GM21786 (cell line): ENCODE results near the gene TINCR.
"Not testable (repeated sequence)": the region's sequence is repeated elsewhere in the genome, so short reads cannot be mapped to it uniquely, and the experiment has no call there.

ENCODE experiments used
- ATAC-seq: cut with Tn5 transposase; IDR thresholded peaks from one replicate; pipeline ENCODE4 v1.9.1; 2021; ENCODE audit not compliant: unreplicated experiment

Gene TINCR

DNA sequence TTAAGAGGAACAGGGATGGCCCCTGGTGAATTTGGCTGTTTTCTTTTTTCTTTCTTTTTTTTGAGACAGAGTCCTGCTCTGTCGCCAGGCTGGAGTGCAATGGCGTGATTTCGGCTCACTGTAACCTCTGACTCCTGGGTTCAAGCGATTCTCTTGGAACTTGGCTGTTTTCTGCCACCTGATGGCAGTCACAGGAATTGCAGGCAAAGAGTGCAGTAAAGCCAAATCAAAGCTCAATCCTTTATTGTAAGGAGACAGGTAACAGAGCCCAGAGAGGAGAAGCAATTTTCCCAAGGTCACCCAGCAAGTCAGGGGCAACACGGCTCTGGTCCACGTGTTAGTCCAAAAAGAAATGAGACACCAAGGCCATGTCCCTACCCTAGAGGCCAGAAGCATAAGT lies 6.2 kb downstream of the TINCR start:
- ATAC-seq = no peak

DNA sequence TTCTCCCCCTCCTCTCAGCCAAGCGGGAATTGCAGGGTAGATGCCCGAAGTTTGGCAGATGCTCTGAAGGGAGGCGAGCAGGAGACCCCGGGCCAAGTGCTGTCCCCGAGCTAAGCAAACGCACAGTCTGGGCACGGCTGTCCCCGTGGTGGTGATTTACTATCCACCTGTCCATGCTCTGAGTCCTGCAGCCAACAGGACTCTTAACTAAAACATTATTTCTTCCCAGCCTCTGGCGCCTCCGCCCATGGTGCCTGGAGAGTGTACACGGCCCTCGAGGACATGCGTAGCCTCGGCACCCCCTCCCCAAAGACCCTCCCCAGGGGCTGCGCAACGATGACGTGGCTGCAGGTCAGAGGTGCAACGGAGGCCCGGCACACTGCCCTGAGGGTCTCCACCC lies 7.6 kb downstream of the TINCR start:
- no peak for ATAC-seq

DNA sequence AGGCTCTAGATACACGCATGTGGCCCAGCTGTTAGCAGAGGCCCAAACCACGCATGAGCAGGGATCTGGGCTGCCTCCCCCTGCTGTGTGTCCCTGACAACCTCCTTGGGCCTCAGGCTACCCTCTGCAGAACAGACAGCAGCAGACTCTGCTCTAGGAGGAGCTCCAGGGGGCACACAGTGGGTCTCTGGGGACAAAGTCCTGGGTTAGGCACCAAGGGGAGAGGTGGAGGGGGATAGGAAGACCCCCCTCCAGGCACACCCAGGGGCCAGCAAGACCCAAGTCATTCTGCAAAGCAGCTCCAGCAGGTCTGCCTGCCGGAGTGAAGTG lies 8.0 kb downstream of the TINCR start:
- no peak for ATAC-seq

DNA sequence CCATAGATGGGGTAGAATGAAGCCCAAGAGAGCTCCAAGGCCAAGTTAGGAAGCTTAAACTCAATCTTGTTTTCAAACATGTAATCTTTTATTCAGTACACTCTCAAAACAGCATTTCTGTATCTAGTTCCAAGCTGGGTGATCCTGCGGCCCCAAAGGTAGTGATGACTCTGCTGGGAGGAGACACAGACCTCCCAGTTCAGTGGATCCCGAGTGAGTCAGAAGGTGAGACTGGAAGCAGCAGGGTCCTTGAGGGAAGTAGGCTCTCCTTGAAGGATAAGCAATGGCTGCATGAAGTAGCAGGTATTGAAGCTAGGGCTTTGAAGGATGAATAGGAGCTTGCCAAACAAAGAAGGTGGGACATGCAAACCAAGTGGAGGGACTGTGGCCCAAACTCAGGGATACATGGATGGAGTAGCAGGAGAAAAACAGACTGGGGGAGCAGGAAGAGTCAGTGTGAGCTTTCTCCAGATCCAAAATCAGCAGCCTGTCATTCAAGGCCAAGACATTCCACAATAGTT lies 9.6 kb downstream of the TINCR start:
- ATAC-seq = no peak

DNA sequence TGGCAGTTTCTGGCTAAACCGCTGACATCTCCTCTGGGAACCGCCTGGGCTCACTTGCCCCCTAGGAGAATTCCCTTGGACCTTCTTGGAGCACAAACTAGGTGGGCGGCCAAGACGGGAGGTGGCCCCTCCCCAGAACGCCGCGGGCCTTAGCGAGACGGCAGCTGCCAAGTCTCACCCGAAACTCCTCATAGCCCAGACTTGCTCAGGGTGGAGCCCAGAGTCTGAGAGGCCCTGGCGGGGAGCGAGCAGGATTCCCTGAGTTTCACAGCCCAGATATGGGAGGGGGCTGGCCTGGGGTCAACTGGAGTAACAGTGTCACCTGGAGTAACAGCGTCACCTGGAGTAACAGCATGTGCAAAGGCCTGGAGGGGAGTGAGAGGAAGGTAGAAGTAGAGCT lies 10.1 kb downstream of the TINCR start:
- no peak for ATAC-seq

DNA sequence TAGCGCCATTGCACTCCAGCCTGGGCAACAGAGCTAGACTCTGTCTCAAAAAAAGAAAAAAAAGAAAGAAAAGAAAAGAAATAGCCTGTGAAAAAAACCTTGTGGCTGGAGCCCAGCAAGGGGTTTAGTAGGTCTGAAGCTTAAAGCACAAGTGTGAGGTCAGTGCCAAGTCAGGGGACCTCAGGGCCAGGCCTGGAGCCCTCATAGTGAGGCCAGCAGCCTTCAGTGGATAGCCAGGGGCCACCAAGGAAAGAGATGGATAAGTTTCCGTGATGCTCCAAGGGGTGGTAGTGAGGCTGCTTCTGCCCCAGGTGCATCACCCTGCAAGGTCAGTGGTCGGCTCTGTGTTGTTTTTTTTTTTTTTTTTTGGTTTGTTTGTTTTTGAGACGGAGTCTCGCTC lies 12.9 kb downstream of the TINCR start:
- ATAC-seq = no peak

DNA sequence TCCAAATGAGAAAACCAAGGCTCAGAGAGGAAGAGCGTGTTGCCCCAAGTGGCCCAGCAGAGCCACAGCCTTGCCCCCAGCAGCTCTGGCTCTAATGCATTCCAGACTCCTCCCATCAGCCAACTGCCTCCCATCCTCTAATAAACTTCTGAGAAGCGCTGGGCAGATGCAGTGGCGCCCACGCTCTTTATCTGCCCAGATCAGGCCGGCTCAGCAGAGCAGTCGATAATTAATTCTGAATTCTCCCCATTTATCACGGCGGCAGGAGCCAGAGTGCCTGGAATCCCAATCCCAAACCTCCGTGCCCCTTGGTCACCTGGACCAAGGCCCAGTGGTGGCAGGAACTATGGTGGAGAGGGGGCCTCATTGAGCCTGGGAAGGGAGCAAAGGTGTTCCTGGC lies 13.9 kb downstream of the TINCR start:
- no peak for ATAC-seq

DNA sequence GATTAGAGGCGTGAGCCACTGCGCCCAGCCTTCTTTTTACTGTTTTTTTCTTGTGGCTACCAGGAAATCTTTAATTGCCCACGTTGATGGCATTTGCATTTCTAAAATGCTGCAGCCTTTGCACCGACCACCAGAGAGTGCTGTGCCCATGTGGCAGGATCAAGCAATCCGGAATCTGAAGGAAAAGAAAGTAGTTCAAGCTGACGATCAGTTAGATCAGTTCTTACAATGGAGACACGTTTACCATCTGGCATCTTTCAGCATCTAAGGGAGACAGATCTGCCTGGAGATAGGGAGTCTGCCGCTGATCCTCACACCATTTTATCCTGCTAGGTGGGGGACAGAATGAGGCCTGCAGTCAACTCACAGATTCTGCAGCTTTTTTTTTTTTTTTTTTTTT lies 19.9 kb downstream of the TINCR start:
- ATAC-seq = no peak

DNA sequence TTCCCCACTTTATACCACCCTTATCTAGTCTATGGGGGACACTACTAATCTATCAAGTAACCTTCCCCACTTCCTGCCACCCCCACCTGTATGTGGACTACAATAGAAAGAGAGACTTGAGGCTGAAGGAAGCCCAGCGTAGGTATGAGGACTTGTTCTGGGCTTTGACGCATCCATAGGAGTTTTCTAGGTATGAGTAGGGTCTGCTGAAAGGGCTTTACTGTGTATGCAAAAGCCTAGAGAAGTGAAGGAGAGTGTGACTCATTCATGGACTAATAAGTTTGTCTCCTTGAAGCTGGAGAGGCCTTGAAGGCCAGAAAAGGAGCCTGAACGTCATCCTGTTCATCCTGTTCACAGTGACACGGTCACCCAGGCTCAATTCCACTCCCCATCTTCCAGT lies 21.8 kb downstream of the TINCR start:
- ATAC-seq = no peak

DNA sequence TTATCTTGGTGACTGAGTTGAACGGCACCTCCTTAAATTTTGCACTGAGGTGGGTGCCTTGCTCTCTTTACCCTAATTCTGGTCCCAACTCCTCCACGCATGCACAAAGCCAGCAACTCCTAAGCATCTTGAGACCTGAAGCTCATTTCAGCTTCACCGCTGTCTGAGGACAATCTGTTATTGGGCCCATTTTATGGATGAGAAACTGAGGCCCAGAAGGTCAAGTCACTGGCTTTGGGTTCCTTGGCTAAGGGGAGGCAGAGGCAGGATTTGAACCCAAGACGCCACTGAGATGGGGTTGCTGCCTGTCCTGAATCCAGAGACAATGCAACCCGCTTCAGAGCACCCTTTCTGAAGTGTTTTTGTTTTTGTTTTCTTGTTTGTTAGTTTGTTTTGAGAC lies 22.7 kb downstream of the TINCR start:
- ATAC-seq = no peak

DNA sequence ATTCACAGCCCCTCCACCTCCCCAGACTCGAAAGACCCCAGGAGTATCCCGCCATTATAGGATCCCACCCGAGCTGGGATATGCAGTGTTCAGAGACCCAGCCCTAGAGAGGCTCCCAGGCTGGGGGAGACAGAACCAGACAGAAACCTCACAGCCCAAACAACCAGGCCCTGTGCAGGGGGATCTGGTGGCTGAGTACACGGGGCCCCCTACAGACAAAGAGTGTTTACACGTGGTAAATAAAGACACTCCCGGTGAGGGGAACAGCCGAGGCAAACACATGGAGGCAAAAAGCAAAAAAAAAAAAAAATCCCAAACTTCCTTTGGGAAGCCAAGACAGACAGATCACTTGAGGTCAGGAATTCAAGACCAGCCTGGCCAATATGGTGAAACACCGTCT lies 25.1 kb downstream of the TINCR start:
- ATAC-seq = no peak

DNA sequence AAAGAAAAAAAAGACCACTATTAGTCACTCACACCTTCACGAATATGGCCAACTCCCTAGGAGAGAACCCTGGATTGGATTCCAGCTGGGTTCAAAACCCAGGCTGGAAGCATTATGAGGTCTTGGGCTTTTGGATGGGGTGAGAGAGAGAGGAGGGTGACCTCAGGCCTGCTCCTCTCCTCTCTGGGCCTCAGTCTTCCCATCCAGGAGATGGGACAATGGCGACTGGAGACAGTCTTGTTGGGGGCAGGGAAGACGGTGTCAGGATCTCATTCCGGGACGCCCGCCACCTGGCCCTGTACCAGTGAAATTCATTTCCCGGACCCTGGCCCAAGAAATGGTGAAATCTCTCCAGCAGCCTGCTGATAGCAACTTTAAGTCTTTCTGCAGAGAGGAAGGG lies 26.3 kb downstream of the TINCR start:
- ATAC-seq = no peak

DNA sequence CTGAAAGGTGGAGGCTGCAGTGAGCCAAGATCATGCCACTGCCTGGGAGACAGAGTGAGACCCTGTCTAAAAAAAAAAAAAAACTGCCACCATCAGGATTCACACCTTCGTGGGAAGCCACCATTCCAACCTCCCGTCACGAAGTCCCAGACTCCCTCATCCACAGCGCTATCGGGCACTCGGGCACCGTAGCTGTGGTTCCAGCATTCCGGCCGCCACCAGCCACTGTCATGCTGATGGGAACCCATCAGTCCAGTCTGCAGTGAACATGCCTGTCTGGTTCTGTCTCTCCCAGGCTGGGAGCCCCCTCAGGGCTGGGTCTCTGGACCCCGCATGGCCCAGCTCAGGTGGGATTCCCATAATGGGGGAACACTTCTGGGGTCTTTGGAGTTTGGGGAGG lies 27.5 kb downstream of the TINCR start:
- ATAC-seq = no peak

DNA sequence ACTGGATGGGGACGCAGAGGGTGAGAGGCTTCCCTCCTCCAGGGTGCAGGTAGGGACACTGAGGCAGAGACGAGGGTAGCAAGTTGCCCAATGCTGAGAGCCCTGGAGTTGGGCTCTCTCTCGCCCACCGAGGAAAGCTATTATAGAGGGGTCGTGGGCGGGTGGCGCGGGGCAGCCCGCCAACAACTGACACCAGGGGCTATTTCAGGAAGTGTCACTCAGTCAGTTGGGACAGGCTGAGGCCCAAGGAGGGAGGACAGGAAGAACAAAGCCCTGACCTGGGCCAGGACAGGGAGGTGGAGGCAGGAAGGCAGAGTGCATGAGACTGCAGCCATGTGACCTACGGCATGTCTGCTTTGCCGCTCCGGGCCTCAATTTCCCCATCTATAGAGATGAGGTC lies 29.9 kb downstream of the TINCR start:
- no peak for ATAC-seq

DNA sequence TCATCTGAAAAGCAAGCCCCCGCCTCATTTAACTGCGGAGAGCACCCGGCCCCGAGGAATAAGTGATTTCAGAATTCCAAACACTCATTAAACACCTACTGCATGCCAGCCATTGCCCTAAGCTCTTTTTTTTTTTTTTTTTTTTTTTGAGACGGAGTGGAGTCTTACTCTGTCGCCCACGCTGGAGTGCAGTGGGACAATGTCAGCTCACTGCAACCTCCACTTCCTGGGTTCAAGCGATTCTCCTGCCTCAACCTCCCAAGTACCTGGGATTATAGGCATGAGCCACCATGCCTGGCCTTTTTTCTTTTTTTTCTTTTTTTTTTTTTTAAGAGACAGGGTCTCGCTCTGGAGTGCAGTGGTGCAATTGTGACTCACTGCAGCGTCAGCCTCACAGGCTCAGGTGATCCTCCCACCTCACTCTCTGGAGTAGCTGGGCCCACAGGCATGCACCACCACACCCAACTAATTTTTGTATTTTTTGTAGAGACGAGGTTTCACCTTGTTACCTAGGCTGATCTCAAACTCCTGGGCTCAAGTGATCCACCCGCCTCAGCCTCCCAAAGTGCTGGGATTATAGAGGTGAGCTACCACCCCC lies 30.7 kb downstream of the TINCR start:
- not testable (repeated sequence) for ATAC-seq

DNA sequence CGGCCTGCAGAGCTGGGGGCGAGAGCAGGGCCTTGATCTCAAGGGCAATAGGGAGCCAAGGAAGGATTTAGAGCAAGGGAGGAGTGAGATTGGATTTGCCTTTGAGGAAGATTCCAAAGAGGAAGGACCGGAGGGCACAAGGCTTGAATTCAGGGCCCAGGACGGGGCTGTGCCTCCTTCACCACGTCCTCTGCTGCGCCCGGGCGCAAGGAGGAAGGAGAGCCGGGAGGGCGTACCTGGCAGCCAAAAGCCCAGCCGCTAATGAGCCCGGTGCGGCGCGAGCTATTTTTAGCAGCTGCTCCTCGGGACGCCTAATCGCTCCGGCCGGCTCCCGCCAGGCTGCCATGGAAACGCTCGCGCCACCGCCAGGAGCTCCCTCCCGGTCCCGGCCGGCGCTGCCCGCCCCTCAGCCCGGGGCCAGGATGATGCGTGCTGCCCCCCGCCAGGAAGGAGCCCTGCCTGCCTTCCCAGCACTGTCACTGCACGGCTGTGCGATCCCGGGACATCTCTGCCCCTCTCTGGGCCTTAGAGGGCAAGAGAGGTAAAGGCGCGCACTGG lies 31.3 kb downstream of the TINCR start:
- ATAC-seq = no peak

DNA sequence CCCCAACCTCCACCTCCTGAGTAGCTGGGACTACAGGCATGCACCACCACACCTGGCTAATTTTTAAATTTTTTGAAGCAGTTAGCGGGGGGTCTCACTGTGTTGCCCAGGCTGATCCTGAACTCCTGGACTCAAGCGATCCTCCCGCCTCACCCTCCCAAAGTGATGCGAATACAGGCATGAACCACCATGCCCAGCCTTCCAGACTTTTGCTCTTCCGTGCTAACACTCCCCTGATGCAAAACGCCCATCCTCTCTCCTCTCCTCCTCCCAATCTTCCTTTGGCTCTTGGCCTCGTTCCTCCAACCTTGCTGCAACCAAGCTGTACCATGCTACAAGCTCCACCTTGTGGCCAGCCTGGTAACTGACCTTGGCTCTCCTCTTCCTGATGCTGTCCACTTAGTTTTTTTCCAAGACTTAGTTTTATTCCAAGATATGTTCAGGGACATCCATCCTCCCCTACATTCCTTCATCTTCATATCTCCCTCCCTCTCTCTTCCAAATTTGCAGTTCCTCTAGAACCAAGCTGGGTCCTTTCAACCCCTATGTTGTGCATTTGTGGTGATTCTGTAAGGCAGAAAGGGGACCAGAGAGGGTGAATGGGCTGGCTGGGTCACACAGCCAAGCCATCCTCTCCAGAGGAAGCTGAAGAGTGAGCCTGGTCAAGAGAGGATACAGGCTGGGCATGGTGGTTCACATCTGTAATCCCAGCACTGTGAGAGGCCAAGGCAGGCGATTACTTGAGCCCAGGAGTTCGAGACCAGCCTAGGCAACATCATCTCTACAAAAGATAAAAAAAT lies 32.8 kb downstream of the TINCR start:
- no peak for ATAC-seq

DNA sequence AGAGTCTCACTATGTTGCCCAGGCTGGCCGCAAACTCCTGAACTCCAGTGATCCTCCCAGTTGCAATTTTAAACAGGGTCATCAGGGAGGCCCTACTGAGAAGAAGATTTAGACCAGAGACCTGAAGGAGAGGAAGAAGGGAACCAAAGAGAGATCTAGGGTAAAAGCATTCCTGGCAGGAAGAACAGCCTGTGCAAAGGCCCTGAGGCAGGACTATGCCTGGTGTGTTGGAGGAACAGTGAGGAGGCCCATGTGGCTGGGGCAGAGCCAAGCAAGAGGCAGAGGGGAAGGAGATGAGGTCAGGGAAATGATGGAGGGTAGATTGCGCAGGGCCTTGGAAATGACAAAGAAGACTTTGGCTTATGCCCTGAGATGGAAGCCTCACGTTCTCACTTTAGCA lies 34.5 kb downstream of the TINCR start:
- no peak for ATAC-seq

DNA sequence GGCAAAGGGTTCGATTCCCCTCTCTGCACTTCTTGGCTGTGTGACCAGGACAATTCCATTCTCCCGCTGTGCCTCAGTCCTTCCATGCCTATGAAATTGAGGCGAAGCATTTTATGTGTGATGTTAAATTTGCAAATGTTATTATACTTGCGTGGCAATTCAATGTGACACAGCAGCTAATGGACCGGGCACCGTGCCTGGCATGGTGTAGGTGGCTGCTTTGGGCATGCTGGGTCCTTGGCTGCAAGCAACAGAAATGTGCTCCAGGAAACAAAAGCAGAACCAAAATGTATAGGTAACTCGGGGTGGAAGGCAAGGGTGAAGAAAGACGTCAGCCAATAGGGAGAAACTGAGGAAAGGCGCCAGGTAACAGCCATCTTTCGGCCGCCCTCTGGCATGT lies 37.1 kb downstream of the TINCR start:
- ATAC-seq = no peak

DNA sequence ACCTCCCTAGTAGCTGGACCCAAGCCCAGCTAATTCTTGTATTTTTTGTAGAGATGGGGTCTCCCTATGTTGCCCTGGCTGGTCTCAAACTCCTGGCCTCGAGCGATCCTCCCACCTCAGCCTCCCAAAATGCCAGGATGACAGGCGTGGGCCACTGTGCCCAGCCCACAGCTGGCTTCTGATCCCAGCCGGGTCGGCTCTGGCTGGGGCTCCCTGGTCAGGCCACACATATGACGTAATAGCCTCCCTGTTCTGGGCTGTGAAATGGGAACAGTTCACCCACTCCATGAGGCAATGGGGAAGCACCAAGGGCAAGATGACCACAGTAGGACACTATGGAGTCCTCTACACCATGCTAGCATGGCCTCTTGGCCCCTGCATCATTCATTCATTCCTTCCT lies 41.1 kb downstream of the TINCR start:
- no peak for ATAC-seq

DNA sequence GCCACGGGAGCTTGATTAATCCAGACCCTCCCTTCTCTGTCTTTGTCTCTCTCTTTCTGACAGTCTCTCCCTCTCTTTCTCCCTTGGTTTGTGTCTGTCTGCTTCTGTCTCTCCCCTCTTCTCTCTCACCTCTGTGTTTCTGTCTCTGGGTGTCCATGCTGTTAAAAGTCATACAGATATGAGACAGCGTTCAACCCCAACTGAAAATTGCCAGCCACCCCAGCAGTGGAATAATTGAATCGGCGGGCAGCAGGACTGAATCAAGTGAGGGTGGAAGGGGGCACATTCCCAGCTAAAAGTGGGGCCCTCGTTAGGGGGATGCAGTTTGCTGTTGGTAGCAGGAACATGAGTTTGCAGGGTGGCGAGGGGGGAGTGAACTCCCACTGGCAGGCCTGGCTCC lies 43.7 kb downstream of the TINCR start:
- ATAC-seq = no peak

DNA sequence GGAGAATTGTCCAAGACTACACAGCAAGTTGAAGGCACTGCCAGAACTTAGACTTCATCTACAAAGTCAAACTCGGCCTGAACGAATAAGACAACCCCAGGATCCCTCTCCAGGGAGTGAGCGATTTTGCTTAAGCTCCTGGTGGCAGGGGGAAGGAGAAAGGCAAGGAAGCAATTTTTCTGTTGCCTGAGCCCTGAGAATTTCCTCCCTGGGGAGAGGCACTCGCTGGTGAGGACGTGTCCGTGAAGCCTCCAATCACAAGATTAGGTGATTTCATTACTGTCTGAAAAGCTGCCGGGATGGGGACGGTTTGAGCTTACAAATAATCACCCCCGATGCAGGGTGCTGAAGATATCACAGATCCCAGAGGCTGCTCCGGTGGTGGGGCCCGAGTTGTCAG lies 45.6 kb downstream of the TINCR start:
- no peak for ATAC-seq

DNA sequence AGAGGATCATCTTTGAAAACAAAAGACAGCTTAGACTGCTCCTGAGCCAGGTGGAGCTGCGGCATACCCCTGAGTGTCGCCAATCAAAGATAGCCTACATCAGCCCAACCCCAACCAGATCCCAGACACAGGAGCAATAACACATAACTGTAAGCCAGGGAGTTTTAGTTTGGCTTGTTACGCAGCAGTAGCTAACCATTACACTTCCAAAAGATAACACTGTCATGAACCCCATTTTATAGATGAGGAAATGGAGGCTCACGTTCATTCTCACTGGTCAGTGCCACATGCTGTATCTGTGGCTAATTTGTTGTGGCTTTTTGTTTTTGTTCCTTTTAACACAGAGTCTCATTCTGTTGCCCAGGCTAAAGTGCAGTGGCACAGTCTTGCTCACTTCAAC lies 47.3 kb downstream of the TINCR start:
- no peak for ATAC-seq
